DND-41 (cell line): ENCODE data around the gene EPS8L2.

Experiments
- CTCF ChIP-seq: IDR thresholded peaks from 2 replicates; pipeline ENCODE4 v1.5.1; 2012; ENCODE audit warnings: borderline replicate concordance, low read length, moderate library complexity, mild to moderate bottlenecking; ENCODE audit not compliant: poor library complexity, severe bottlenecking; ENCODE audit errors: extremely low read depth
- EZH2 ChIP-seq: IDR thresholded peaks from 3 replicates; pipeline ENCODE4 v1.6.1; 2012; ENCODE audit warnings: borderline replicate concordance, low read depth, mild to moderate bottlenecking, moderate library complexity, low read length, inconsistent platforms; ENCODE audit not compliant: severe bottlenecking

- no peak for TF ChIP-seq CTCF
- TF ChIP-seq EZH2: no peak
Observed at GRCh38 chr11:725624-726202, 19.7 kb downstream of the EPS8L2 start.
